GM12878 (cell line): Measurements from ENCODE around the gene GBP5. TPM values are rescaled to one million over a fixed set of nuclear protein-coding genes. Genes with fewer than 3 reads are reported as not detected.

ENCODE experiments used
- ATAC-seq: fragments of 200-7000 bp; cut with Tn5 transposase; 3 replicates; pipeline ENCODE4 v1.9.1; 2020; ENCODE audit warnings: mild to moderate bottlenecking, moderate library complexity
- BruUV-seq: library from RNA; stranded (reverse); fragments of 400-500 nt; replicated peaks from 2 replicates; lab custom pipeline; 2021; lab: Mats Ljungman, UMichigan
- CTCF ChIA-PET: fragments of 300-600 bp; sonication (Branson Sonifier 250); formaldehyde crosslinking; extraction: SDS; loops from one replicate; lab custom pipeline; 2021; ENCODE audit warnings: inconsistent platforms; lab: Yijun Ruan, JAX
- POLR2A ChIA-PET: fragments of 350-600 bp; formaldehyde crosslinking; extraction: SDS; loops from one replicate; lab custom pipeline; 2021; ENCODE audit warnings: inconsistent platforms; lab: Charles Lee
- RAD21 ChIA-PET: fragments of 300-600 bp; sonication (Branson Sonifier 250); formaldehyde crosslinking; loops from one replicate; lab custom pipeline; 2023; ENCODE audit warnings: antibody characterized with exemption; ENCODE audit not compliant: unreplicated experiment; lab: Charles Lee
- SMC1A ChIA-PET: fragments of 300-600 bp; sonication (Branson Sonifier 250); formaldehyde crosslinking; loops from one replicate; lab custom pipeline; 2023; ENCODE audit not compliant: unreplicated experiment, uncharacterized antibody; lab: Charles Lee
- DNase-seq: peaks from one replicate; pipeline ENCODE4 v3.0.0-alpha.2; 2011; ENCODE audit warnings: low read depth, low spot score
- FAIRE-seq: peaks from 3 replicates; lab custom pipeline; 2011; peaks lifted over from hg19 to GRCh38; lab: Jason Lieb, UNC
- H2AFZ ChIP-seq: 2 replicates; pipeline ENCODE4 v1.6.0; 2011; ENCODE audit warnings: low read depth, low read length, control low read depth; ENCODE audit not compliant: control insufficient read depth
- H3K27ac ChIP-seq: 2 replicates; pipeline ENCODE4 v1.5.1; 2011; ENCODE audit warnings: control low read depth; ENCODE audit not compliant: control insufficient read depth, insufficient read depth
- H3K27me3 ChIP-seq, 2 experiments: replicated peaks in 1 of 2; 2 replicates each; pipeline versions ENCODE4 v1.6.0 to v1.6.1; 2011; ENCODE audit warnings: low read length in 1 of 2; ENCODE audit not compliant: control insufficient read depth in 2 of 2, insufficient read depth in 2 of 2
- H3K36me3 ChIP-seq, 2 experiments: 2 replicates each; pipeline ENCODE4 v1.5.1; 2011; ENCODE audit warnings: low read length in 1 of 2; ENCODE audit not compliant: control insufficient read depth in 2 of 2, insufficient read depth in 2 of 2
- H3K4me1 ChIP-seq: 2 replicates; pipeline ENCODE4 v1.6.1; 2011; ENCODE audit warnings: mild to moderate bottlenecking, low read length, moderate library complexity, mixed read lengths; ENCODE audit not compliant: control insufficient read depth, insufficient read depth
- H3K4me2 ChIP-seq: 2 replicates; pipeline ENCODE4 v1.6.0; 2011; ENCODE audit warnings: control low read depth; ENCODE audit not compliant: control insufficient read depth, insufficient read depth
- H3K4me3 ChIP-seq: fragments of 200-600 bp; sonication (generic); 2 replicates; pipeline ENCODE4 v1.5.1; 2016
- H3K79me2 ChIP-seq: 2 replicates; pipeline ENCODE4 v1.6.0; 2011; ENCODE audit warnings: low read length; ENCODE audit not compliant: control insufficient read depth, insufficient read depth
- H3K9ac ChIP-seq: 2 replicates; pipeline ENCODE4 v1.8.0; 2011; ENCODE audit warnings: low read length, control low read depth, mixed read lengths; ENCODE audit not compliant: control insufficient read depth, insufficient read depth
- H3K9me3 ChIP-seq: replicated peaks from 3 replicates; pipeline ENCODE4 v1.5.1; 2011; ENCODE audit warnings: mild to moderate bottlenecking, low read length; ENCODE audit not compliant: control insufficient read depth, insufficient read depth
- H4K20me1 ChIP-seq: 2 replicates; pipeline ENCODE4 v1.6.0; 2011; ENCODE audit not compliant: control insufficient read depth, insufficient read depth
- BCL11A ChIP-seq: IDR thresholded peaks from 2 replicates; pipeline ENCODE4 v1.6.1; 2011; ENCODE audit warnings: low read depth, low read length
- EP300 ChIP-seq, 2 experiments: fragments of 150-350 bp in 1 of 2; IDR thresholded peaks; 2 replicates each; pipeline ENCODE4 v1.6.1; 2011 to 2012; ENCODE audit warnings: low read depth in 2 of 2, low read length in 2 of 2, borderline replicate concordance in 1 of 2, improper control_type of control experiment in 1 of 2, inconsistent platforms in 1 of 2; ENCODE audit not compliant: control insufficient read depth in 1 of 2
- EZH2 ChIP-seq: IDR thresholded peaks from 2 replicates; pipeline ENCODE4 v1.6.1; 2012; ENCODE audit warnings: low read depth, mild to moderate bottlenecking, control low read depth, inconsistent platforms, low read length, borderline replicate concordance; ENCODE audit not compliant: control insufficient read depth
- MEF2B ChIP-seq: fragments of 450-650 bp; IDR thresholded peaks from 2 replicates; pipeline ENCODE4 v1.6.1; 2018; ENCODE audit warnings: mild to moderate bottlenecking, moderate library complexity; ENCODE audit not compliant: partially characterized antibody, poor library complexity, severe bottlenecking
- NRF1 ChIP-seq: conservative IDR thresholded peaks from 2 replicates; pipeline ENCODE4 v1.6.1; 2011; ENCODE audit warnings: mild to moderate bottlenecking, low read depth, low read length, improper control_type of control experiment
- RAD21 ChIP-seq: IDR thresholded peaks from 2 replicates; pipeline ENCODE4 v1.6.1; 2011; ENCODE audit warnings: mild to moderate bottlenecking, low read depth, low read length, moderate library complexity; ENCODE audit not compliant: insufficient read depth
- SIX5 ChIP-seq: IDR thresholded peaks from 2 replicates; pipeline ENCODE4 v1.6.1; 2011; ENCODE audit warnings: mild to moderate bottlenecking, low read depth, low read length, moderate library complexity; ENCODE audit not compliant: severe bottlenecking
- YY1 ChIP-seq: IDR thresholded peaks from 2 replicates; pipeline ENCODE4 v1.6.1; 2011; ENCODE audit warnings: low read depth, mild to moderate bottlenecking, low read length
- ZNF592 ChIP-seq: fragments of 450-650 bp; IDR thresholded peaks from 2 replicates; pipeline ENCODE4 v1.6.1; 2017; ENCODE audit warnings: mild to moderate bottlenecking, moderate library complexity
- WGBS: methylation state at CpG from one replicate; pipeline ENCODE4 v1.1.6; 2016; ENCODE audit warnings: low lambda C conversion rate; ENCODE audit not compliant: insufficient replicate concordance, insufficient coverage; ENCODE audit errors: missing lambda C conversion rate; 5-methylcytosine and 5-hydroxymethylcytosine counted together
- in situ Hi-C: fragments of 300-500 bp; cut with MboI; formaldehyde crosslinking; loops from 9 replicates; pipeline ENCODE4 v1.14.3; 2018; ENCODE audit warnings: mixed read lengths
- intact Hi-C: fragments of 100-400 bp; cut with micrococcal nuclease; formaldehyde crosslinking; loops from one replicate; pipeline ENCODE4 v1.14.2; 2022; ENCODE audit not compliant: unreplicated experiment
- polyA plus RNA-seq, 11 experiments: library from polyadenylated mRNA; depleted of rRNA in 4 of 11; unstranded in 6 of 11; stranded (reverse) in 5 of 11; fragments of >200 nt; fragmentation: Nextera tagmentation in 4 of 11; fragmentation: Illumina TruSeq in 1 of 11; extraction: Ambion mirVana in 4 of 11; extraction: Trizol in 1 of 11; gene quantifications; 1 replicate in 1 of 11; 2 replicates in 10 of 11; pipeline versions ENCODE4 v1.2.1 to v1.2.3, GENCODE V29; 2011 to 2016; ENCODE audit warnings: inconsistent platforms in 2 of 11, missing spikeins in 2 of 11, low read depth in 1 of 11
- total RNA-seq, 4 experiments: library from RNA; depleted of rRNA in 3 of 4; stranded (reverse); fragments of >200 nt in 3 of 4; fragmentation: Illumina TruSeq in 1 of 4; extraction: Trizol in 1 of 4; gene quantifications; 2 replicates each; pipeline versions ENCODE4 v1.2.1 to v1.2.3, GENCODE V29; 2013 to 2021
- TF ChIP-seq, protein P1 (sequence below): IDR thresholded peaks from 2 replicates; pipeline ENCODE4 v1.6.1; 2012; ENCODE audit warnings: low read depth, low read length, improper control_type of control experiment

The GBP5 gene
- total and polyA plus RNA-seq, 10 of the 15 experiments (the other 5 are each of a cell fraction or from before 2014, with no cell fraction given) = 0.17 to 1.0 (median 0.42) TPM

DNA sequence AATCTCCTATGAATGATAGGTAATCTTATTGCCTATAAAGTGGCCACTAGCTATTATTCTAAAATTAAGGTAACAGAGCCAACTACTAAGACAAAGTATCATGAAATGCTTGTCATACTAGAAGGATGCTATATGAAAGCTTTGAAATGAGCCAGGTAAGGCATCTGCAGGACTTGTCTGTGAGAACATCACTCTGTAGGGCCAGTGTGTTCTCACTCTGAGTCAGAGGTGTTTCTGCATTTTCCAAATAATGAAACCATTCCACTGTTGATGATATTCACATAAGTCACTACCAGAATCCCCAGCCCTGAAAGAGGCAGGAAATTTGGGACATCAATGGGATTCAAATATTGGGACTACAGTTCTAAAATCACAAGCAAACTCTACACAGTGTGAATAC is 25.8 kb upstream of the GBP5 start:
- POLR2A ChIA-PET = interaction anchor here (0.5 to 1.3 kb wide), 2 partner anchors 11 to 121 kb away, joined by 3 read pairs; no protein-coding TSS in a partner anchor
- in situ Hi-C loops = no loop called here
- BruUV-seq = no TSS peak
- intact Hi-C loops = loop anchor here (5.0 kb wide), 1 partner anchor 59 kb away; no protein-coding TSS in a partner anchor
- Histone ChIP-seq H3K4me2 (no peak overlapping the region), H3K36me3 (no peaks in the 10 kb centered on the region), H3K27ac (no peak overlapping the region), H3K79me2 (no peaks in the 10 kb centered on the region), H3K4me3 (no peak overlapping the region), H3K27me3 (no peaks in the 10 kb centered on the region), H3K4me1 (peaks cover 5% of the 10 kb centered on the region; the same call in 1 of the 2 replicates), H3K9me3 (no peaks in the 10 kb centered on the region; the same call in 2 of the 3 replicates), H4K20me1 (no peaks in the 10 kb centered on the region), H3K9ac (no peak overlapping the region), H2AFZ (no peak overlapping the region)
- FAIRE-seq (no peak), ATAC-seq (peak; percentile 33; the same call in 2 of the 3 replicates), DNase-seq (no peak)
- SMC1A ChIA-PET = interaction anchor here (0.6 kb wide), 1 partner anchor 304 kb away, joined by 3 read pairs; no protein-coding TSS in a partner anchor
- no peak for TF ChIP-seq MEF2B
- RAD21 ChIA-PET = no interaction called here
- CTCF ChIA-PET = no interaction called here

DNA sequence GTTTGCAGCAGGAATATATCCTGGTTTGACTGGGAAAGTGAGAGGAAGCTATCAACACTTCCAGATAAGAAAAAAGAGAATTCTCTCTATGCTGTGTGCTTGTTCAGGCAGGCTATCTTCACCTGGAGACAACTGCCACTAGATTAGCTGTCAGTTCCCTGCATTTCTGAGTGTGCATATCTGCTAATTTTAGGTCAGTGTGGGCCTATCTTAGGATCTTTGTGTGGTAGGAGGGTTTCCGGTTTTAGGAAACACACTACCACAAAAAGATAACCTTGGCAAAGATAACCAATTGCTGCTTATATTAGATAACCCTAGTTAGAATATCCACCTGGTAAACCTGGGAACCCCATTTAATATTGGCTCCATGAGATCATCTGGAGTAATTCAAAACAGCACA is 22.5 kb upstream of the GBP5 start:
- H3K79me2 ChIP-seq = no peaks in the 10 kb centered on the region
- ChIA-PET SMC1A (no interaction called here), RAD21 (no interaction called here), POLR2A (interaction anchor here (0.6 kb wide), 1 partner anchor 21 kb away, joined by 3 read pairs; no protein-coding TSS in a partner anchor), CTCF (no interaction called here)
- 86% methylated on average over 1 of the region's 1 CpG for WGBS
- H4K20me1 ChIP-seq = no peaks in the 10 kb centered on the region
- in situ Hi-C loops (no loop called here), intact Hi-C loops (loop anchor here (5.0 kb wide), 1 partner anchor 62 kb away; no protein-coding TSS in a partner anchor)
- no peaks in the 10 kb centered on the region for H3K27me3 ChIP-seq
- H3K36me3 ChIP-seq = no peaks in the 10 kb centered on the region
- peaks cover 4% of the 10 kb centered on the region; the same call in 1 of the 2 replicates for H3K4me1 ChIP-seq
- no peak overlapping the region for H3K4me2 ChIP-seq
- H3K9me3 ChIP-seq = peaks cover 2% of the 10 kb centered on the region; the same call in 1 of the 3 replicates
- H2AFZ ChIP-seq = no peak overlapping the region
- ATAC-seq (no peak), FAIRE-seq (no peak), DNase-seq (no peak)
- H3K4me3 ChIP-seq = no peak overlapping the region
- no peak overlapping the region for H3K9ac ChIP-seq
- no TSS peak for BruUV-seq
- H3K27ac ChIP-seq = no peak overlapping the region
- no peak for TF ChIP-seq NRF1
- TF ChIP-seq, protein P1, sequence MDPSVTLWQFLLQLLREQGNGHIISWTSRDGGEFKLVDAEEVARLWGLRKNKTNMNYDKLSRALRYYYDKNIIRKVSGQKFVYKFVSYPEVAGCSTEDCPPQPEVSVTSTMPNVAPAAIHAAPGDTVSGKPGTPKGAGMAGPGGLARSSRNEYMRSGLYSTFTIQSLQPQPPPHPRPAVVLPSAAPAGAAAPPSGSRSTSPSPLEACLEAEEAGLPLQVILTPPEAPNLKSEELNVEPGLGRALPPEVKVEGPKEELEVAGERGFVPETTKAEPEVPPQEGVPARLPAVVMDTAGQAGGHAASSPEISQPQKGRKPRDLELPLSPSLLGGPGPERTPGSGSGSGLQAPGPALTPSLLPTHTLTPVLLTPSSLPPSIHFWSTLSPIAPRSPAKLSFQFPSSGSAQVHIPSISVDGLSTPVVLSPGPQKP = no peak
- TF ChIP-seq SIX5 = no peak
- no peak for TF ChIP-seq YY1
- no peak for TF ChIP-seq RAD21
- no peak for TF ChIP-seq EP300 (IDR thresholded peaks at IDR 0.05; ENCODE audit: borderline replicate concordance in 1 of 2, control insufficient read depth in 1 of 2, low read depth in 2 of 2, low read length in 2 of 2)
- TF ChIP-seq BCL11A = no peak
- TF ChIP-seq EZH2 = no peak
- TF ChIP-seq ZNF592 = no peak
